ENCODE results near the gene CBLL2. TPM values are rescaled to one million over a fixed set of nuclear protein-coding genes. Genes with fewer than 3 reads are reported as not detected.

The CBLL2 gene, protein sequence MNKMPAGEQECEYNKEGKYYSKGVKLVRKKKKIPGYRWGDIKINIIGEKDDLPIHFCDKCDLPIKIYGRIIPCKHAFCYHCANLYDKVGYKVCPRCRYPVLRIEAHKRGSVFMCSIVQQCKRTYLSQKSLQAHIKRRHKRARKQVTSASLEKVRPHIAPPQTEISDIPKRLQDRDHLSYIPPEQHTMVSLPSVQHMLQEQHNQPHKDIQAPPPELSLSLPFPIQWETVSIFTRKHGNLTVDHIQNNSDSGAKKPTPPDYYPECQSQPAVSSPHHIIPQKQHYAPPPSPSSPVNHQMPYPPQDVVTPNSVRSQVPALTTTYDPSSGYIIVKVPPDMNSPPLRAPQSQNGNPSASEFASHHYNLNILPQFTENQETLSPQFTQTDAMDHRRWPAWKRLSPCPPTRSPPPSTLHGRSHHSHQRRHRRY
- total RNA-seq: 0.33 TPM in 1 of 2 replicates, not detected in the other

DNA sequence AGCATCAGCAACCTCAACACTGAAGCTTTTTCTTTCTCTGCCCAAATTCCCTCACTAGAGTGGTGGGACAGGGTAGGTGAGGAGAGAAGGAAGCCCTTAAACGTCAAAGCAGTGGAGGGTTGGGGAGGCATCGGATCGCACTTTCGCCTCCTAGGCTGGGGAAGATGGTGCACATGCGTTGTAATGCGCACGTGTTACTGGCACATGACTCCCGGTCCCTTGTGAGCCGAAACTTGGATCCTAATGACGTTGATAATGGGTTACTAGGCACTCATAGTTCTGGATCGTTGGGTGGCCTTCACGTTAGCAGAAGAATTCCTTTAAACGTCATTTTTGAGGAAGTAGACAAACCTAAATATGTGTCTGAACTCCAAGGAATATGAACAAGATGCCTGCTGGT lies at the start of gene CBLL2:
Gene CBLL2 (plus strand): TSS at position 301 of the 400 bp plus-strand sequence. CDS start 79 bp downstream, at position 380.

Other genes with a start within 250 kb of the CBLL2 start
- 0.96 and 0.98 TPM in 2 replicates for gene PHEX, start 240.6 kb upstream of the CBLL2 start, total RNA-seq